HPDE6-E6E7 (cell line): ENCODE data around the gene LIN7C.
"Not testable (repeated sequence)": the region's sequence is repeated elsewhere in the genome, so short reads cannot be mapped to it uniquely, and the experiment has no call there.

Experiments used
- DNase-seq: peaks from one replicate; pipeline ENCODE4 v3.0.0; 2011; ENCODE audit warnings: missing footprints; ENCODE audit errors: extremely low spot score

The LIN7C gene

GRCh38 chr11:27470826-27471588, 35.6 kb downstream of the LIN7C start:
- no peak for DNase-seq

GRCh38 chr11:27470166-27470565, 36.4 kb downstream of the LIN7C start:
- no peak for DNase-seq

GRCh38 chr11:27468995-27469695, 37.4 kb downstream of the LIN7C start:
- DNase-seq: no peak

- no peak for DNase-seq
Measured at GRCh38 chr11:27468209-27468994, 38.2 kb downstream of the LIN7C start.

GRCh38 chr11:27467181-27467913, 39.2 kb downstream of the LIN7C start:
- no peak for DNase-seq

- DNase-seq: no peak
Measured at GRCh38 chr11:27466363-27466762, 40.2 kb downstream of the LIN7C start.

GRCh38 chr11:27465629-27466028, 40.9 kb downstream of the LIN7C start:
- DNase-seq: no peak

GRCh38 chr11:27464909-27465308, 41.7 kb downstream of the LIN7C start:
- DNase-seq: no peak

- no peak for DNase-seq
Measured at GRCh38 chr11:27464289-27464696, 42.3 kb downstream of the LIN7C start.

GRCh38 chr11:27462543-27462942, 44.0 kb downstream of the LIN7C start:
- DNase-seq: no peak

GRCh38 chr11:27460158-27460978, 46.2 kb downstream of the LIN7C start:
- DNase-seq: no peak

GRCh38 chr11:27459191-27459590, 47.4 kb downstream of the LIN7C start:
- no peak for DNase-seq

- DNase-seq: no peak
Measured at GRCh38 chr11:27458182-27458581, 48.4 kb downstream of the LIN7C start.

GRCh38 chr11:27456795-27457329, 49.7 kb downstream of the LIN7C start:
- DNase-seq: no peak

- DNase-seq: no peak
Measured at GRCh38 chr11:27456140-27456794, 50.3 kb downstream of the LIN7C start.

GRCh38 chr11:27455667-27456066, 50.9 kb downstream of the LIN7C start:
- no peak for DNase-seq

- DNase-seq: no peak
Measured at GRCh38 chr11:27453701-27454100, 52.9 kb downstream of the LIN7C start.

GRCh38 chr11:27452147-27452546, 54.4 kb downstream of the LIN7C start:
- DNase-seq: no peak

GRCh38 chr11:27451244-27451965, 55.2 kb downstream of the LIN7C start:
- no peak for DNase-seq

GRCh38 chr11:27448184-27448540, 58.4 kb downstream of the LIN7C start:
- DNase-seq: not testable (repeated sequence)
